ENCODE data around the gene ODAD2.

DNA sequence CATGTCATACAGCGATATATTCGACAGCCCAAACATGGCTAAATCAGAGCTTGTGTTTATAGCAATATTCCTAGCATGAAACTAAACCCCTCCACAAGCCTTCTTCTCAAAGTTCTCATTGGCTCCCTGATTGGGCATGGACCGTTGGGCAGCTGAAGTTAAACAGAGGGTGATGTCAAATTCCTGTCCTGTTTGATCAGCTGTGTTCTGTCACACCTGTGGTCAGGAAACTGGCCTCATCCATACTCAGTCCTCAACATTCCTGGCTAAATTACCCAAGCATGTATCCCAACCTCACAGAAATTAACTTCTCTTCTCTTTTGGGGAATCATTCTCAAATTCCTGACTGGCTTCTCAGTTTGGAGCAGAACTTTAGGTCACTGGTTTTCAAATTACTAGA is 107.9 kb downstream of the ODAD2 start:
- TF ChIP-seq, protein P1, sequence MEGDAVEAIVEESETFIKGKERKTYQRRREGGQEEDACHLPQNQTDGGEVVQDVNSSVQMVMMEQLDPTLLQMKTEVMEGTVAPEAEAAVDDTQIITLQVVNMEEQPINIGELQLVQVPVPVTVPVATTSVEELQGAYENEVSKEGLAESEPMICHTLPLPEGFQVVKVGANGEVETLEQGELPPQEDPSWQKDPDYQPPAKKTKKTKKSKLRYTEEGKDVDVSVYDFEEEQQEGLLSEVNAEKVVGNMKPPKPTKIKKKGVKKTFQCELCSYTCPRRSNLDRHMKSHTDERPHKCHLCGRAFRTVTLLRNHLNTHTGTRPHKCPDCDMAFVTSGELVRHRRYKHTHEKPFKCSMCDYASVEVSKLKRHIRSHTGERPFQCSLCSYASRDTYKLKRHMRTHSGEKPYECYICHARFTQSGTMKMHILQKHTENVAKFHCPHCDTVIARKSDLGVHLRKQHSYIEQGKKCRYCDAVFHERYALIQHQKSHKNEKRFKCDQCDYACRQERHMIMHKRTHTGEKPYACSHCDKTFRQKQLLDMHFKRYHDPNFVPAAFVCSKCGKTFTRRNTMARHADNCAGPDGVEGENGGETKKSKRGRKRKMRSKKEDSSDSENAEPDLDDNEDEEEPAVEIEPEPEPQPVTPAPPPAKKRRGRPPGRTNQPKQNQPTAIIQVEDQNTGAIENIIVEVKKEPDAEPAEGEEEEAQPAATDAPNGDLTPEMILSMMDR (IDR thresholded peaks at IDR 0.05) = no peak
- no peak for TF ChIP-seq POLR2A (IDR thresholded peaks at IDR 0.05)

All from esophagus squamous epithelium (tissue), 4 donors.